ENCODE results near the gene HSPG2. TPM values are rescaled to one million over a fixed set of nuclear protein-coding genes. Genes with fewer than 3 reads are reported as not detected.

The HSPG2 gene
- total and polyA plus RNA-seq, 8 donors: 50.4 to 164 (median 63.9) TPM

GRCh38 chr1:21932127-21932526 is 5.0 kb downstream of the HSPG2 start:
- TF ChIP-seq CTCF (IDR thresholded peaks at IDR 0.05): no peak

GRCh38 chr1:21931171-21932093 is 5.7 kb downstream of the HSPG2 start:
- DNase-seq (peak in 4 of 6 donors; percentile 62 to 87 (median 68)), FAIRE-seq (no peak), ATAC-seq (peak; percentile 45 to 68 (median 62))
- Histone ChIP-seq H3K4me3 (no peak overlapping the region), H3K27ac (peak overlapping the region; percentile 68 to 86 (median 72)), H3K4me1 (peaks cover 0 to 13% (median 0%) of the 10 kb centered on the region in 3 donors), H3K27me3 (no peaks in the 10 kb centered on the region), H3K9me3 (no peaks in the 10 kb centered on the region), H3K36me3 (no peaks in the 10 kb centered on the region)
- no peak for TF ChIP-seq CTCF (IDR thresholded peaks at IDR 0.05)
- WGBS, 2 donors: 50 to 52% methylated on average over 16 of the region's 16 CpGs
- intact Hi-C loops (cut with DNase I): no loop called here

More at GRCh38 chr1:21932127-21932526, 5.0 kb downstream of the HSPG2 start:
- FAIRE-seq: no peak
- Histone ChIP-seq H3K27me3 (no peaks in the 10 kb centered on the region), H3K4me3 (no peak overlapping the region), H3K27ac (peak overlapping the region; percentile 68 to 86 (median 72)), H3K9me3 (no peaks in the 10 kb centered on the region), H3K36me3 (no peaks in the 10 kb centered on the region), H3K4me1 (peaks cover 0 to 13% (median 0%) of the 10 kb centered on the region in 3 donors)
- peak in 1 of 6 donors; percentile 4 for DNase-seq
- intact Hi-C loops (cut with DNase I): no loop called here
- ATAC-seq: peak in 1 of 4 donors; percentile 4
- 47 to 59% methylated on average over 7 of the region's 7 CpGs for WGBS, 2 donors

GRCh38 chr1:21930629-21931170 is 6.4 kb downstream of the HSPG2 start:
- Histone ChIP-seq H3K27me3 (no peaks in the 10 kb centered on the region), H3K27ac (peak overlapping the region; percentile 68 to 86 (median 72)), H3K9me3 (no peaks in the 10 kb centered on the region), H3K4me1 (peaks cover 0 to 15% (median 0%) of the 10 kb centered on the region in 3 donors), H3K4me3 (no peak overlapping the region), H3K36me3 (no peaks in the 10 kb centered on the region)
- no peak for DNase-seq
- ATAC-seq: no peak
- no peak for FAIRE-seq
- WGBS, 2 donors: 93 to 94% methylated on average over 6 of the region's 6 CpGs
- intact Hi-C loops (cut with DNase I): no loop called here
- TF ChIP-seq CTCF (IDR thresholded peaks at IDR 0.05): no peak

- Histone ChIP-seq H3K36me3 (no peaks in the 10 kb centered on the region), H3K27me3 (no peaks in the 10 kb centered on the region), H3K4me3 (no peak overlapping the region), H3K27ac (peak overlapping the region in 2 of 4 donors; percentile 5 to 86), H3K4me1 (peaks cover 0 to 18% (median 0%) of the 10 kb centered on the region in 3 donors), H3K9me3 (no peaks in the 10 kb centered on the region)
- ATAC-seq: no peak
- intact Hi-C loops (cut with DNase I): no loop called here
- DNase-seq: no peak
- FAIRE-seq: no peak
- TF ChIP-seq CTCF (IDR thresholded peaks at IDR 0.05): no peak
- 71 to 72% methylated on average over 8 of the region's 8 CpGs for WGBS, 2 donors
Observed at GRCh38 chr1:21930080-21930571, 7.0 kb downstream of the HSPG2 start.

Measured in pancreas (tissue), 10 donors.